Stimulated activated CD8-positive, alpha-beta memory T cell treated with anti-CD3 and anti-CD28 coated beads, Interleukin-7, amount 100 ng/mL, for 4 hours (primary cell): ENCODE data around the gene H6PD.
"Not testable (repeated sequence)": the region's sequence is repeated elsewhere in the genome, so short reads cannot be mapped to it uniquely, and the experiment has no call there.

Experiments used
- DNase-seq, 2 donors: peaks; one replicate each; pipeline ENCODE4 v3.0.0-alpha.2; 2020; ENCODE audit warnings: low read depth in 2 of 2

Gene H6PD

DNA sequence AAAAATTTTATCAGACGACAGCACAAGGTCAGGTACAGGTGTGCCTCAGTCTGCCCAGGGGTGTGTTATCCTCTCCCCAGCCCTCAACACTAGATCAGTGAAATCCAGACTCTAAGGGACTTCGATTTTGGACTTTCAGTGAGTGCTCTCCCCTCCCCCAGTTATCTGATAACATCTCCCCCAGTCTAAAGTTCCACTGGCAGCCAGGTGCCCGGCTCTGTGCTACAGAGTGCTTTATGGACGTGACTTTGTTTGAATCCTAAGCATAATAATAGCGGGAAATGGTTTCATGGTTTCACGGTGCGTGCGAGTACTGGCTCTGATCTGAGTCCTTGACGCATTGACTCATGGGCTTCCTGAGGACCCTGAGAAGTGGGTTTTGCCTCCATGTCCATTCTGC, 61.3 kb downstream of the H6PD start:
- DNase-seq = no peak

DNA sequence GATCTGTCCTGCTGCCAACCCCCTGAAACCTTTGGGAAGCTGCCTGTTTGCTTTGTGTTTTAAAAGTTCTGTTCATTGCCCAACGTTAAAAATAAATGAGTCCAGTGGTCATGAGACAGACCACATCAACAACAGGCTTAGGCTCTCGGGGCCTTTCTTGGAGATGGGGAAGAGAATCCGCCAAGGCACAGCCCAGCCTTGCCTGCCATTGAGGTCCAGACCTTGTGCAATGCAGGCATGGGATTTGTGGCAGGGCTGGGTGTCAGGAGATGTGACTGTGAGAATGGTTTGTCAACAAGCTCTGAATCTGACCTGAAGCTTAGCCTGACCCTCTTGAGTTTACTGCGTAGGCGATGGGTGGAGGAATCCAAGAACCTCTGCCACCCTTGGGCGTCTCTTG, 62.3 kb downstream of the H6PD start:
- no peak for DNase-seq

DNA sequence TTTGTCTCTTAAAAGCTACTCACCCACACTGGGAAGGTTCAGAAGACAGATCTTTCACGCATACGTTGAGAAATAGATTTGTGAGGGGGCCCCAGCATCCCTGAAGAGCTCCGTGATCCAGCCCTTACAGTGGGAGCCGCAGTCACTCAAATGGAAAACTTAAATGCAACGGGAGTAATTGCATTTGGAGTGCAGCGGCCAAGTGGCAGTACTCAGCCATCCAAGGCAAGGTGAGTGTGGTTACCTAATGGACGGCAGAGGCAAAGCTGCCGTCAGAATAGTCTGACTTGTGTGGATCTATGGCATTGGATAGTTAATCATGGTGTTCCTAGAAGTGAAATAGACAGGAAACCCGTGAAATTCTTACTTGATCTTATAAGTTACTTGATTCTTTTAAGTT, 63.3 kb downstream of the H6PD start:
- DNase-seq = no peak

DNA sequence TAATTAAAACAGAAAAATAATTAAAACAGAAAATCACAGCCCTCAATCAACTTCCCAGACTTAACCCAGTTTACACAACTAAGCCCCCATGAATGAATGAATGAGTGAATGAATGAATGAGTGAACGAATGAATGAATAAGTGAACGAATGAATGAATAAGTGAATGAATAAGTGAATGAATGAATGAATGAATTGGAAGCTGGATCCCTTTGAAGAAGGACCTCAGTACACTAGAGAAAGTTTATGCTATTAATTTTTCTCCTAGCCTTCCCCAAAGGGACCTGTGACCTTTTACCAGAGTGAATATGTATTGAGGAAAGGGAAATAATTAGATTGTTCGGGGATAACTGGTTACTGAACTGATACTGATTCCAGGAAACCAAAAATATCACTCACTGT, 63.7 kb downstream of the H6PD start:
- no peak for DNase-seq

DNA sequence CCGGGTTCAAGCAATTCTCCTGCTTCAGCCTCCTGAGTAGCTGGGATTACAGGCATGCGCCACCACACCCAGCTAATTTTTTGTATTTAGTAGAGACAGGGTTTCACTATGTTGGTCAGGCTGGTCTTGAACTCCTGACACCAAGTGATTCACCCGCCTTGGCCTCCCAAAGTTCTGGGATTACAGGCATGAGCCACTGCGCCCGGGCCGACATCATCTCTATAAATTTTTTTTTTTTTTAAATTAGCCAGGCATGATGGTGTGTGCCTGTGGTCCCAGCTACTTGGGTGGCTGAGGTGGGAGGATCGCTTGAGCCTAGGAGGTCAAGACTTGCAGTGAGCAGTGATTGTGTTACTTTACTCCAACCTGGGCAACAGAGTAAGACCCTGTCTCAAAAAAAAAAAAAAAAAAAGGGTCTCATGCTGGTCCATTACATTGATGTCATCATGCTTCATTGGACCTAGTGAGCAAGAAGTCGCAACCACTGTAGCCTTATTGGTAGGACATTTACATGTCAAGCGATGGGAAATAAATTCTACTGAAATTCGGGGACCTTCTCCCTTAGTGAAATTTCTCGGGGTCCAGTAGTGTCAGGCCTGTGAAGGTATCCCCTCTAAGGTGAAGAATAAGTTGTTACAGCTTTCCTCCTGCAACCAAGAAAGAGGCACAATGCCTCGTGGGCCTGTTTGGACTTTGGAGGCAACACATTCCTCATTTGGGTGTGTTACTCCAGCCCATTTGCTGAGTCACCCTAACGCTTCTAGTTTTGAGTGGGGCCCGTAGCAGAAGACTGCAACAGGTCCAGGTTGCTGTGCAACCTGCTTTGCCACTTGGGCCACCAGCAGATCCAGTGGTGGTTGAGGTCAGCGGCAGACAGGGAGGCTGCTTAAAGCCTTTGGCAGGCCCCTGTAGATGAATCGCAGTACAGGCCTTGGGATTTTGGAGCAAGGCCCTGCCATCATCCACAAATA, 65.3 kb downstream of the H6PD start:
- not testable (repeated sequence) for DNase-seq

DNA sequence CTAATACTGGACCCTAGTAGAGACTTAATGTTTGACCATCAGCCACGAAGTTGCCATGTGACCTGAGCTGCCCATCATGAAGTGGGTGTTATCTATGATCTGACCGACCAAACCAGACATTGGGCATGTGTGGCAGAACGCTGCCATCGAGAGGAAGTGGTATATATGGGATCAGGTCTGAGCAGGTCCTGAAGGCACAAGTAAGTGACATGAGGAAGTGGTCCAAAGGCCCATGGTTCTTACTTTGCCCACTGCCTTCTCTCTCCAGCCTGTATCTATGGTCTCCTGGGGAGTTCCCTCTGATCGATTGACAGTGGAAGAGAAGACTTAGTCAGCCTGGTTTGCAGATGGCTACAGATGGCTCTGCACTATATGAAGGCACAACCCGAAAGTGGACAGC, 66.0 kb downstream of the H6PD start:
- no peak for DNase-seq

DNA sequence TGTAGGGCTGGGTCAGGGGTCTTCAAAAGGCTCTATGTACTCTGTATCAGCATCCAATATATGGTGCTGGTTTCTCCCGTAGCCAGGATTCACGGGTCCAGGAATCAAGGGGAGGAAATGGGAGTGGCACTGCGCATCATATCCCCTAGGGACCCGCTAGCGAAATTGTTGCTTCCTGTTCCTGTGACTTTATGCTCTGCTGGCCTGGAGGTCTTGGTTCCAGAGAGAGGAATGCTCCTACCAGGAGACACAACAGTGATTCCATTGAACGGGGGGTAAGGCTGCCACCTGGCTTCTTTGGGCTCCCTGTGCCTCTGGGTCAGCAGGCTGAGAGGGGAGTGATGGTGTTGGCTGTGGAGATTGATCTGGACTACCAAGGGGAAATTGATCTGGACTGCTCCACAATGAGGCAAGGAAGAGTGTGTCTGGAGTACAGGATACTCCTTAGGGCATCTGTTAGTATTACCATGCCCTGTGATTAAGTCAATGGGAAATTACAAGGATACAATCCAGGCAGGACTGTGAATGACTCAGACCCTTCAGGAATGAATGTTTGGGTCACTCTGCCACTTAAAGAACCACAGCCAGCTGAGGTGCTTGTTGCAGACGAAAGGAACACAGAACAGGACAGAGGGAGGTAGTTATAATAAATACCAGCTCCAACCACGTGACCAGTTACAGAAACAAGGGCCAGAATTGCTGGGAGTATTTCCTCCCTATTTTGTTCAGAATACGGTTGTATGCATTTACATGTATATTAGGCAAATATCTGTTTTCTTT, 68.4 kb downstream of the H6PD start:
- DNase-seq = no peak

DNA sequence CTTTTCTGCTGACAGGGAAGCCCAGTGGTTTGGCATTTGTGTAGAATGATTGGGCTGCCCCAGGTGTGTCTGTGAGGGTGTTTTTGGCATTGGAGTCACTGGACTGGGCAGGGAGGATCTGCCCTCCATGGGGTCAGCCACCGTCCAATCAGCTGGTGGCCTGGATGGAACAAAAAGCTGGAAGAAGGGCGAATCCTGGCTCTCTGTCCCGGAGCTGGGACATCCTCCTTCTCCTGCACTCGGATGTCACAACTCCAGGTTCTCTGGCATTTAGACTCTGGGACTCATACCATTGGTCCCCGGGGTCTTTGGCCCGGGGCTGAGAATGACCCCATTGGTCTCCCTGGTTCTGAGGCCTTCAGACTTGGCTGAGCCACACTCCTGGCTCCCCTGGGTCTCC, 69.3 kb downstream of the H6PD start:
- DNase-seq = no peak

DNA sequence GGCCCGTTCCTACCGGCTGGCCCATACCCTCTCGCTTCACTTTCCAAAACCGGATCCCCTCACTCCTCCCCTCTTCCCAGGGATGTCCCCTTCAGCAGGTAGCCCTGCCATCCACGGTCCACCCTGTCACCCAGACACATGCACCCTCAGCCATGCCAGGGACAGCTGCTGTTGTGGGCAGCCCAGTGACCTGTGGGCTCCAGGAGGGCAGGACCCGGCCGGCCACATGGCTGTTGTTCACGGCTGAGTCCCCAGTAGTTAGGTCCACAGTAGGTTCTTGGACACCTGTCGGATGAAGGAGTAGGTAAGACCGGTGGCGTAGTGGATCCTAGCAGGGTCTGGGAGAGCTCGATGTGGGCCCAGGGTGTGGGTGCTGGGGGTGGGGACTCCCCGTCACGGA, 70.6 kb downstream of the H6PD start:
- DNase-seq = no peak

DNA sequence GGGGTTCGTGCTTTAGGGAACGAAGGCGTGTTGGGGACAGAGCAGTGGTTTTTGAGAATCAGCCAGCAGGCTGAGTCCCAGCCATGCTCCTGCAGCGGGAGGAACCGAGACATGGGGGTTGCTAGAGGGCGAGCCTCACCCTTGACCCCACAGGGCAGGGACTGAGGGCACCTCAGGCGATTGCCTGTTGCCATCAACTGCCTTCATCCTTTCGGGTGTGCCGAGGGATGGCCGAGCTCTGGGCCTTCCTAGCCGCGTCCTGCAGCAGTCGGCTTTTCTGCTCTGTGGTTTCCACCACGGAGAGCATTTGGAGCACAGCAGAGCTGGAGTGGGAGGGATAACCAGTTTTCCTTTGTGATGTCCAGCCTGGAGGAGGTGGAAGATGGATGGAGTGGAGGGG, 71.4 kb downstream of the H6PD start:
- DNase-seq = no peak

DNA sequence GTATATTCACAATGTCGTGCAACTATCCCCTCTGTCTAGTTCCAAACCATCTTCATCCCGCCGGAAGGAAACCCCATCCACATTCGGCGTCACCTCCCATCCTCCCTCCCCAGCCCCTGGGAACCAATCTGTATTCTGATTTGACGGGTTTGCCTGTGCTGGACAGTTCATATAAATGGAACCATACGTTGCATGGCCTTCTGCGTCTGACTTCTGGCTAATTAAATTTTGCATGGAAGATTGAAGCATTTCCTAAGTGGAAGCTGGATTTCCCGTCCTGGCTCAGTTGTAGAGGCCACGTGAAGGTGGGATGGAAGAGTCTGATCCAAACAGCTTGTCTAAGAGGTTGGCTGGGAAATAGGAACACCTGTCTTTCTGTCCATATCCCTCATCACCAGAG, 72.7 kb downstream of the H6PD start:
- no peak for DNase-seq

DNA sequence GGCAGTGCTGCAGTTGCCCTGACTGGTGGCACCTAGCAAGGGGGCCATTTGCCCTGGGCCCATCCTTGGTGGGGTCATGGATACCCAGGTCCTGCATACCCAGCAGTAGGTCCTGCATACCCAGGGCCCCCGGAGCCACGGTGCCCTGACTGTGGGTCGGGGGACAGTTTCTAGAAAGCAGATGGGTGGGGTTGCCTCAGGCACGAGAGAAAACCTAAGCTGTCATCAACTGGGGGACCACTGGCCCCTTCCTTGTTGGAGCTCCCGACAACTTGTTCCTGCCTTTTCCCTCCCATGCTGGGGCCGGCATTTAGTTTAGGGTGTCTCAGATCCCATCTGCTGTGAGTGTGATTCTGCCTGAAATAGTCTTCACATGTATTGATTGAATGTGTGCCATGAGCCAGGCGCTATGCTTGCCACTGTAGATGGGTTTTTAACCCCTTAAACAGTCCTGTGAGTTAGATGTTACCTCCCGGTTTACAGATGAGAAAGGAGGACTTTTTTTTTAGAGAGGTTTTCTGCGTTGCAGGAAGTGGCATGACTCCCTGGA, 73.7 kb downstream of the H6PD start:
- DNase-seq = no peak

DNA sequence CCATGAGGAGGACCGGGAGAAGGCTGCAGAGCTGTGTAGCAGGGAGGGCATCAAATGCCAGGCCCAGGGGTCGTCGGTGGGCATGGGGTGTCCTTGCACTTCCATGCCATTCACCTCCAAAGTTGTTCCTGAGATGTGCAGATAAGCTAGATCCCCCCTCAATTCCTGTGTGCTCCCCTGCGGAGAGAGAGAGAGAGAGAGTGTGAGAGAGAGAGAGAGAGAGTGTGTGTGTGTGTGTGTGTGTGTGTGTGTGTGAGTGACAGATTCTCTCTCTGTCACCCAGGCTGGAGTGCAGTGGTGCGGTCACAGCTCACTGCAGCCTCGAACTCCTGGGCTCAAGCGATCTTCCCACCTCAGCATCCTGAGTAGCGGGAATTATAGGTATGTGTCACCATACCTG, 74.5 kb downstream of the H6PD start:
- no peak for DNase-seq

DNA sequence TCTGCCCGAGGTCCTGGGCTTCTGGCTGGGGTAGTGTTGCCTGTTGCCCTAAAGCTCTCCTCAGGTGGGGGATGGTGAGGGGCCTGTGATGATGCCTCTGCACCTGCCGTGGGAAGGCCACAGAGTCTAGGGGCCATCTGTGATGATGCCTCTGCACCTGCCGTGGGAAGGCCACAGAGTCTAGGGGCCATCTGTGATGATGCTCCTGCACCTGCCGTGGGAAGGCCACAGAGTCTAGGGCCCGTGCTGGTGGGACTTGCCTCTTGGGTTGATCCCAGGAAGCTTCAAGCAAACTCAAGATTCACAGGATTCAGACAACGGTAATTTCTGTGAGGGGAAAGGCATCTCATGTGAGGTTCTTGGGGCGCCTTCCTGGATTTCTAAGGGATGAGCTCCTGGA, 75.4 kb downstream of the H6PD start:
- DNase-seq = no peak

DNA sequence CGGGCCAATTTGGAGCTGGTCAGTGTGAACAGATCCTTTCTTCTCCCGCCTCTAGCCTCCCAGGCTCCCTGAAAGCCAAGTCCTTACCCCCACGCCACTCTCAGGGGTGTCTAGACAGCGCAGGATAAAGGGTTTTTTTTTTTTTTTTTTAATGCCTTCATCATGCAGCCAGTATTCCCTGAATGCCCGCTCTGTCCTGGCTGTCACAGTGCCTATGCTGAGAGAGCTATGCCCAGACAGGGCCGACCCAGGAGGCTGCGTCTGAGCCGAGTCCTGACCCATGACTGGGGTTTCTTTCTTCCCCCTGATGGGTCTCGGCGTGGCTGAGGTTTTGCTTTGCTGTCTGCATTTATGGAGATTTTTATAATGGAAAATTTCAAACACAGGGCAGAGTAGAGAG, 76.5 kb downstream of the H6PD start:
- DNase-seq = no peak

DNA sequence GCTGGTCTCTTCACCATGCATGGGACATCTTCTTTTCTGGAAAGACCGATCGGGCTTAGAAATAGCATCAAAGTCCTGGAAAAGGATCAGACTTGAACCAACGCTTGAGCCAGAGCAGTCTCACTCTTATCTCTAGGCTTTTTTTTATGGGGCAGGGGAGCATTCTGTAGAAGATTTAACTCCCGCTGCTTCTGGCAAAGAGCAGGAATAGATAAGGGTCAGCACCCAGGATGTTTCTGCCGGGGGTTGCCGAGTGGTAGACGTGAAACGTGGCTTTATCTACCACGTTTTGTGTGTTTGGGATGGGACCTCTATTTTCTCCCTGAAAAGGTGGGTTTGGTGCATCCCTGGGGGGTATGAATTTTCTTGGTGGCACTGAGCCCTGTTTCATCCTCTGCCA, 76.9 kb downstream of the H6PD start:
- no peak for DNase-seq

DNA sequence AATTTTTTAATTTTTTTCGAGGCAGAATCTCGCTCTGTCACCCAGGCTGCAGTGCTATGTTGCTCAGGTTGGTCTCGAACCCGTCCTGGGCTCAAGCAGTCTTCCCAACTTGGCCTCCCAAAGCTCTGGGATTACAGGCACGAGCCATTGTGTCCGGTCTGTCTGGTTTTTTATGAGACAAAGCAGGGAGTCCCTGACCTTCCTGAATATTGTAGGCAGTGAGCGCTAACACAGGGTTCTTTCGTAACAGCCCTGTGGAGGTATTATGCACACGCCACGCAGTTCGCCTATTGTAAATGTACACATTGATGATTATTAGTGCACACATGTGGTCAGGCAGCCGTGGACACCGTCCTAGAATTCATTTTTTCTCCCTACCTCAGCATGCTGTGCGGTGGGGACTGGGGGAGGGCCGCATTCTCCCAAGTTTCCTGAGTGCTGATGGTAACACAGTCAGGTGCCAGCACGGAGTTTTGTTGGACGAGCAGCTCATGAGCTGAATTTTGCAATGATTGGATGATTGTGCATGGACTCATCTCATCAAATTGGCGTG, 77.7 kb downstream of the H6PD start:
- DNase-seq = no peak

DNA sequence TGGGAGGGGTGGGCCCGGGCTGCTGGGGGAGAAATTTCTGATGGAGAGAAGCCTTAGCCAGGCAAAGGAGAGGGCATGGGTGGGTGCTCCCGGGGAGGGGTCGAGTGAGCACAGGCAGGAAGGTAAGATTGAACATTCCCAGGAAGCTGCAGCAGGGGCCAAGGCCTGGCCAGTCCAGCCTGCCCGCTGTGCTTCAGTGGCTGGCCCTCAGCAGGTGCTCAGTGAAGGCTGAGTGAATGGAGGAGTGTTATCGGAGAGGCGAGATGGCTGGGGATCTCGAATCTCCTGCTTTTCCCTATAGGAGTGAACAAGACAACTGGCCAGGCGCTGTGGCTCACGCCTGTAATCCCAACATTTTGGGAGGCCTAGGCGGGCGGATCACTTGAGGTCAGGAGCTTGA, 79.0 kb downstream of the H6PD start:
- no peak for DNase-seq

DNA sequence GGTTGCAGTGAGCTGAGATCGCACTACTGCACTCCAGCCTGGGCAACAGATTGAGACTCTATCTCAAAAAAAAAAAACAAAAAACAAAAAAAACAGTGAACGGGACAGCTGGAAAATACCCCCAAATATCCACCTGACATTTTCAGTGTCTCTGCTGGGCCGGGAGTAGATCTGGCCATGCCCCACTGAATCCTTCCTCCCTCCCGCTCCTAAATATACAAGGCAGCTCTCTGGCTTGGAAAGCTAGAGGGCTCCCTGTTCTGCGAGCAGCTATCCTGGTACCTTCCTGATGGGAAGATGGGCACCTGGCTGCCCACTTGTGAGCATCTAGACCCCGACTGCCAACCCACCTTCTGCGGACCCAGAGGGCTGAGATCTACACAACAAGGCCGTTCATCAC, 79.5 kb downstream of the H6PD start:
- no peak for DNase-seq

DNA sequence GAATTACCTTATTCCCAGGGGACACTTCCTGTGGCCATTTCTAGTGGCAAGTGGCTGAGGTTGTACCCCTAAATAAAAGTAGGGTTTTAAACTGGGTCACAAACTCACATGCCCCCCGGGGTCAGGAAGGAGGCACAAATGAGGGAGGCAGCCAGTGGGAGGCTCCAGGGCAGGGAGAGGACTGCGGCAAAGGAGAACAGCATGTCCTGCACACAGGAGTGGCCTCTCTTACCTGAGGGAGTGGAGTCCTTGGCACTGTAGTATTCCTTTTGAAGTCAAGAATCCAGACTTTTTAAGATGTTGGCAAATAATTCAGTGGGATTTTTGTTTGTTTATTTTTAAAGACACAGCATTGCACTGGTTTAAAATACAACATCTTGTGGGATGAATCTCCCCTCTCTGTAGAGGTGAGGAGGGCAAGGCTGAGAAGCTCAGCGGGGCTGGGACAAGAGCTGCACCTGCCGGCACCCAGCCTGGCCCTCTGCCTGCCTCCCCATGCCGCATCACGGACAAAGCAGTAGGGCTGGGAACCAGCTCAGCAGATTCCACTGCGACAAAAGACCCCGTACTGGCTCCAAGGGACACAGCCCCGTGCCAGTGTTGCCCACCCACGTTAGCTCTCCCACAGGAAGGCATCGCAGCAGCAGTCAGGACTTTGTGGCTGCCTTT, 80.3 kb downstream of the H6PD start:
- no peak for DNase-seq

DNA sequence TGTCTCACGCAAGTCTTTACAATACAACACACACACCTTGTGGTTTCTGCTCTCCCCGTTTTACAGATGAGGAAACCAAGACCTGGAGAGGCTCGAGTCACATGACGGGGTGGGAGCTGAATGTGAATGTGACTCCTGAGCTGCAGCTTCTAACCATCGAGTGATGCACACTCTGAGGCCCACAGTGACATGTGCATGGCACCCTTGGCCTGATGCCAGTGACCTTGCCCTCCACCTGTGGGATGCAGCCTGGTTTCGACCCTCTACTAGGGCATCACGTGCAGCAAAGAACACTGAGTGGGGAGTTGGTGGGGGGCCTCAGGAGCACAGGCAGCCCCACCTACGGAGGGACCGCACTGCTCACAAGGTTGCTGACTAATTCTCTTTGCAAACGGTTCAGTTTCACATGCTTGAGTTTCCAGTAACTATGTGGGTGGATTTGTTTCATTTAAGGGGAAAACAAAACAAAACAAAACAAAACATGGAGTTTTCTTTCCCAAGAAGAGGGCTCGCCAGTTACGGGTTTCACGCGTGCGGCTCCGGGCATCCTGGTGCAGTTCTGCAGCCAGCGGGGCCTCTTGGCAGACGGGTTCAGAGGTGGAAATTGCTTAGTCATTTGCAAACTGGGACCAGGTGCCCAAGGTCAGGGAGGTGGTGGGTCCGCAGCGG, 81.0 kb downstream of the H6PD start:
- DNase-seq = no peak
